Neural crest cell (in vitro differentiated cells): ENCODE measurements around the gene PTRH2. TPM values are rescaled to one million over a fixed set of nuclear protein-coding genes. Genes with fewer than 3 reads are reported as not detected.

Source experiments
- DNase-seq: peaks from one replicate; pipeline ENCODE4 v3.0.0; 2021; ENCODE audit warnings: low read depth, mixed read lengths, low spot score
- H3K27ac Mint-ChIP-seq: one replicate; pipeline ENCODE4 v1.8.0; 2021; ENCODE audit warnings: mild to moderate bottlenecking, mixed read lengths; ENCODE audit not compliant: unreplicated experiment
- H3K27me3 Mint-ChIP-seq: 2 replicates; pipeline ENCODE4 v1.8.0; 2021; ENCODE audit warnings: low read depth, mild to moderate bottlenecking, mixed read lengths
- H3K36me3 Mint-ChIP-seq: 2 replicates; pipeline ENCODE4 v1.8.0; 2021; ENCODE audit warnings: low read depth, mild to moderate bottlenecking, mixed read lengths
- H3K4me1 Mint-ChIP-seq: 2 replicates; pipeline ENCODE4 v1.8.0; 2021; ENCODE audit warnings: mixed read lengths
- H3K4me3 Mint-ChIP-seq: one replicate; pipeline ENCODE4 v1.8.0; 2021; ENCODE audit warnings: mild to moderate bottlenecking, mixed read lengths
- H3K9me3 Mint-ChIP-seq: 2 replicates; pipeline ENCODE4 v1.8.0; 2021; ENCODE audit warnings: mixed read lengths
- CTCF ChIP-seq: fragments of 200-600 bp; sonication (generic); conservative IDR thresholded peaks from 2 replicates; pipeline ENCODE4 v1.5.0; 2021; ENCODE audit warnings: antibody characterized with exemption, mild to moderate bottlenecking
- total RNA-seq: library from RNA; stranded (reverse); gene quantifications from 2 replicates; pipeline ENCODE4 v1.2.1, GENCODE V29; 2021

PTRH2 gene
- total RNA-seq, 1 donor from 2014 or later: 25.9 TPM

- no peaks in the 10 kb centered on the region for H3K4me1 Mint-ChIP-seq
- H3K36me3 Mint-ChIP-seq: peaks cover 16% of the 10 kb centered on the region
- no peak for TF ChIP-seq CTCF
- H3K4me3 Mint-ChIP-seq: no peak overlapping the region
- no peak overlapping the region for H3K27ac Mint-ChIP-seq
- no peak for DNase-seq
- no peaks in the 10 kb centered on the region for H3K27me3 Mint-ChIP-seq
- H3K9me3 Mint-ChIP-seq: no peaks in the 10 kb centered on the region
These were observed 19.2 kb downstream of the PTRH2 start for GRCh38 chr17:59688008-59688407.

- H3K4me3 Mint-ChIP-seq: no peak overlapping the region
- H3K27me3 Mint-ChIP-seq: no peaks in the 10 kb centered on the region
- no peak for DNase-seq
- no peak overlapping the region for H3K27ac Mint-ChIP-seq
- H3K36me3 Mint-ChIP-seq: peaks cover 16% of the 10 kb centered on the region
- H3K4me1 Mint-ChIP-seq: no peaks in the 10 kb centered on the region
- H3K9me3 Mint-ChIP-seq: no peaks in the 10 kb centered on the region
- TF ChIP-seq CTCF: no peak
These were observed 22.3 kb downstream of the PTRH2 start for GRCh38 chr17:59684967-59685366.

GRCh38 chr17:59683283-59683682, 23.9 kb downstream of the PTRH2 start:
- Mint-ChIP-seq H3K4me1 (no peaks in the 10 kb centered on the region), H3K9me3 (no peaks in the 10 kb centered on the region), H3K4me3 (no peak overlapping the region), H3K36me3 (peaks cover 13% of the 10 kb centered on the region), H3K27ac (no peak overlapping the region), H3K27me3 (no peaks in the 10 kb centered on the region)
- DNase-seq: no peak
- TF ChIP-seq CTCF: no peak

GRCh38 chr17:59680314-59680713, 26.9 kb downstream of the PTRH2 start:
- no peaks in the 10 kb centered on the region for H3K4me1 Mint-ChIP-seq
- H3K36me3 Mint-ChIP-seq: peaks cover 15% of the 10 kb centered on the region
- no peak overlapping the region for H3K4me3 Mint-ChIP-seq
- no peak for DNase-seq
- H3K27me3 Mint-ChIP-seq: no peaks in the 10 kb centered on the region
- no peak overlapping the region for H3K27ac Mint-ChIP-seq
- TF ChIP-seq CTCF: no peak
- no peaks in the 10 kb centered on the region for H3K9me3 Mint-ChIP-seq

GRCh38 chr17:59678918-59679317, 28.3 kb downstream of the PTRH2 start:
- no peak overlapping the region for H3K27ac Mint-ChIP-seq
- no peak overlapping the region for H3K4me3 Mint-ChIP-seq

More at GRCh38 chr17:59678918-59679317, 28.3 kb downstream of the PTRH2 start:
- no peak for TF ChIP-seq CTCF
- Mint-ChIP-seq H3K9me3 (no peaks in the 10 kb centered on the region), H3K4me1 (no peaks in the 10 kb centered on the region), H3K27me3 (no peaks in the 10 kb centered on the region), H3K36me3 (peaks cover 8% of the 10 kb centered on the region)
- DNase-seq: no peak
